NCI-H2196 (cell line): ENCODE data around the gene ASPHD1.
A peak's percentile ranks its signal among the peaks of the same experiment; 100 is the strongest.

Experiments used
- DNase-seq: peaks from one replicate; lab custom pipeline; 2025; ENCODE audit not compliant: unreplicated experiment; lab: John Stamatoyannopoulos, UW

ASPHD1 gene

GRCh38 chr16:29940656-29941055, 40.4 kb downstream of the ASPHD1 start:
- no peak for DNase-seq

DNA sequence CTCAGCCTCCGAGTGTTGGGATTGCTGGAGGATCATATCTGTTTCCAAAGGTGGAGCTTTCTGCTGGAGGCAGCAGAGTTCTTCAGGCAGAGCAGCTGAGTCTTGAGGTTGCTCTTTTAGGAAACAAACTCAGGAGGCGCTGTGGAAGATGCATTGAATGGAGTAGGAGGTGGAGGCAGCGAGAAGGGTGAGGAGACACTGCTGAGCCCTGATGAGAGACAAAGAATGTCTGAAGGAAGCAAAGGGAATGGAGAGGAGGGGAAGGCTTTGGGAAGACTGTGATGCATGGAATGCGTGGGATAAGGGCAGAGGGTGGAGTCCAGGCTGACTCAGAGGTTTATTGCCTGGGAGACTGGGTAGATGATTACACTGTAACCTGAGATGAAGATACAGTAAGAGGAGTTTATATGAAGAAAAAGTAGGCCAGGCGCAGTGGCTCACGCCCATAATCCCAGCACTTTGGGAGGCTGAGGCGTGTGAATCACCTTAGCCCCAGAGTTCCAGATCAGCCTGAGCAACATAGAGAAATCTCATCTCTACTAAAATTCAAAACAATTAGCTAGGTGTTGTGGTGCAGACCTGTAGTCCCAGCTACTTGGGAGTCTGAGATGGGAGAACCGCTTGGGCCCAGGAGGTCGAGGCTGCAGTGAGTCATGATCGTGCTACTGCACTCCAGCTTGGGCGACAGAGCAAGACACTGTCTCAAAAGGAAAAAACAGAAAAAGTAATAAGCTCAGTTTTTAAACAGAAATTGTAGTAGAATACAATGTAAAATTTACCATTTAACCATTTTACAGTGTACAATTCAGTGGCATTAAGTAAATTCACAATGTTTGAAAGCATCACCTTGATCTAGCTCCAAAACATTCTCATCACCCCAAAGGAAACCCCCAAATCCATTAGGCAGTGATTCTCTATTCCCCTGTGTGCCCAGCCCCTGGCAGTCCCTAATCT, 43.8 kb downstream of the ASPHD1 start:
- peak; percentile 51 for DNase-seq

GRCh38 chr16:29947897-29948296, 47.6 kb downstream of the ASPHD1 start:
- DNase-seq = no peak

DNA sequence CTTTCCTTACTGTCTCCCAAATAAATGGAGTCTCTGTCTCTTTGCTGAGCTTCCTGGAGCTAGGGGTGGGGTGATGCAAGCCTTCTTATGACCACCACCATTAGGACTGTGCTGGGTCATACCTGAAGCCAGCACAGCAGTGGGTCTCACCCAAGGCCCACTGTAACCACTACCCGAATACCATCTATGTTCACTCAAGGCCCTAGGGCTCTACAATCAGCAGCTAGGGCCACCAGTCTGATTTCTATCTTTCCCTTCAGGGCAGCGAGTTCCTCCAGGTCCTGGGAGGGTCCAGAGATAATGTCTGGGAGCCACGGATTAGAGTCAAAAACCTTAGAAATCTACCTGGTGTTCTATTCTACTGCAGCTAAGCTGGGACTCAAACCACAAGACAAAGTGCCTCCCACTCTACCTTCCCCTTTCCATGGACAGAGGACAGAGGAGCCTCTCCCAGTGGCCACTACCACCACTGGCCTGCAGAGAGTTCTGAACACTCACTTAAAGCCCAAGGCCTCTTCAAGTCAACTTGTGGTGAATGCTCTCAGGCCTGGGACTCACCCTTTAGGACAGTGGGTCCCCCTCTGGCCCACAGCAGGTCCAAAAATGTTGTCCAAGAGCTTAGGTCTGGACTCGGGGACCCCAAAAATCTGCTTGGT, 50.6 kb downstream of the ASPHD1 start:
- DNase-seq = no peak

DNA sequence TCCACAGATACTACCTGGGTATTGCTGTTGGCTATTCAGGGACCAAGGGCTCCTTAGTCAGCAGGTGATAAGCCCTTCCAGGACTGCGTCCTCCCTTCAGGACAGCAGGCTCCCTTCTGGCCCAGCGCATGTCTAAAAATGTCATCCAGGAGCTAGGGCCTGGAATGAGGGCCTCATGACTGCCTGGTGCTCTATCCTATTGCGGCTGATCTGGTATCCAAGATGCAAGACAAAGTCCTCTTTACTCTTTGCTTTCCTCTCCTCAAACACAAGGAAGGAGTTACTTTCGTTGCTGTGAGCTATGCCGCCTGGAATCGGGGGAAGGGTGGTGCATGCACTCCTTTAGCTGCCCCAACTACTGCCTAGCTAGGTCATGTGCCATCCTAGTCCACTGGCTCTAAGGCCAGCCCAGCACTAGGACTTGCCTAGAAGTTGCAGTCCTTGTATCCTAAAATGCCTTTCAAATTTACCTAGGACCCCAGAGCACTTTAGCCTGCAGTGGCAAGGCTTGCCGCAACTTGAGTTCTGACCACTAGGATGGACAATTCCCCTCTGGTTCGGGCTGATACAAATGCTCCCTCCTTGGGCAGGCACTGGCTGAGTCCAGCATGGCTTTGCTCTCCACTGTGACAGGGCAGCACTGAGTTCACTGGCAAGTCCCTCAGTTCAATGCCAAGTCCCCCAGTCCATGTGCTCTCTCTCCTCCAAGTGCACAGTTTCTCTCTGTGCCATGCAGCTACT, 51.5 kb downstream of the ASPHD1 start:
- DNase-seq = no peak
